ENCODE results near the gene FLOT1. TPM values are rescaled to one million over a fixed set of nuclear protein-coding genes. Genes with fewer than 3 reads are reported as not detected.
A peak's percentile ranks its signal among the peaks of the same experiment; 100 is the strongest.

Gene FLOT1
- total and polyA plus RNA-seq, 2 of the 13 experiments (the other 11 are each of a cell fraction or from before 2014, with no cell fraction given), result 82.3 to 130 TPM

DNA sequence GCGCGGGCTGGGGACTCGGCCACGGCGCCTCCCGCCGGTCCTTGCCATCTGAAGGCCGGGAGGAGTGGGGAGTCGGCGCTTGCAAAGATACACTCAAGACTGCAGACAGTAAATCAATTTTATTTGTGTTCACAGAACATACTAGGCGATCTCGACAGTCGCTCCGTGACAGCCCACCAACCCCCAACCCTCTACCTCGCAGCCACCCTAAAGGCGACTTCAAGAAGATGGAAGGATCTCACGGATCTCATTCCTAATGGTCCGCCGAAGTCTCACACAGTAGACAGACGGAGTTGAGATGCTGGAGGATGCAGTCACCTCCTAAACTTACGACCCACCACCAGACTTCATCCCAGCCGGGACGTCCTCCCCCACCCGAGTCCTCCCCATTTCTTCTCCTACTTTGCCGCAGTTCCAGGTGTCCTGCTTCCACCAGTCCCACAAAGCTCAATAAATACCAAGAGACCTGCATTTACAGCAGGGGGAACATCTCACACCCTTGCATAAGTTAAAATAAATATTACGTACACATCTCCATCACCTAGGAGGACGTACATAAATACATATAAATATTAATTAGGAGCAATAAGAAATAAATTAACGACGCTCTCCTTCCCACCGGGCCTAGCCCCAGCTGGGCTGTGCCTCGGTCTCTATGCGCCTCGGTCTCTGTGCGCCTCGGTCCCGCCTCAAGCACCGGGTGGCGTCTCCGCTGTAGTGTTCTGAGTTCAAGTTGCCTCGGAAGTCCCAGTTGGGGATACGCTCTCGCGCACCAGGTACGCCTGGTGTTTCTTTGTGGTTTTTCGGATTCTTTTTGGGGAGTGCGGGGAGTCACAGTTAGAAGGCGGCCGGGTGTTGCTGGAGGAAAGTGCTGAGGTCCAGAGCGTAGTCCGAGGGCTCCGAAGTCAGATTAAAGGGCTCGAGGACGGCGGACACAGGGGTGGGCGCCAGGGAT, 889 bp upstream of the FLOT1 start (continued):
- TF ChIP-seq SIX1 (CRISPR knock-in tag; IDR thresholded peaks at IDR 0.05; ENCODE audit: borderline replicate concordance) (no peak; the same call in 1 of the 2 replicates), SAFB2 (CRISPR knock-in tag; IDR thresholded peaks at IDR 0.05; ENCODE audit: borderline replicate concordance, low read depth) (no peak), ATF2 (CRISPR knock-in tag; IDR thresholded peaks at IDR 0.05) (0 out of 2 replicates have a peak, but pooled peaks have one; percentile 3), ZSCAN22 (CRISPR knock-in tag; IDR thresholded peaks at IDR 0.05) (peak; percentile 39; the same call in 1 of the 2 replicates), EED (CRISPR knock-in tag; IDR thresholded peaks at IDR 0.05) (no peak), TBL1XR1 (IDR thresholded peaks at IDR 0.05; ENCODE audit: borderline replicate concordance, low read length, partially characterized antibody) (no peak), FOXO4 (CRISPR knock-in tag; conservative IDR thresholded peaks at IDR 0.05) (no peak), ZNF615 (CRISPR knock-in tag; IDR thresholded peaks at IDR 0.05; ENCODE audit: borderline replicate concordance) (no peak), SMAD1 (CRISPR knock-in tag; IDR thresholded peaks at IDR 0.05; ENCODE audit: borderline replicate concordance, low read depth) (no peak), ZNF333 (CRISPR knock-in tag; IDR thresholded peaks at IDR 0.05; ENCODE audit: borderline replicate concordance) (no peak), ZNF616 (CRISPR knock-in tag; IDR thresholded peaks at IDR 0.05; ENCODE audit: low read depth) (no peak; the same call in 1 of the 2 replicates), PHF5A (CRISPR knock-in tag; IDR thresholded peaks at IDR 0.05; ENCODE audit: low read depth, unreplicated experiment) (peak; percentile 23), TAF1 (CRISPR knock-in tag; IDR thresholded peaks at IDR 0.05) (no peak)
- TF ChIP-seq, protein P1, sequence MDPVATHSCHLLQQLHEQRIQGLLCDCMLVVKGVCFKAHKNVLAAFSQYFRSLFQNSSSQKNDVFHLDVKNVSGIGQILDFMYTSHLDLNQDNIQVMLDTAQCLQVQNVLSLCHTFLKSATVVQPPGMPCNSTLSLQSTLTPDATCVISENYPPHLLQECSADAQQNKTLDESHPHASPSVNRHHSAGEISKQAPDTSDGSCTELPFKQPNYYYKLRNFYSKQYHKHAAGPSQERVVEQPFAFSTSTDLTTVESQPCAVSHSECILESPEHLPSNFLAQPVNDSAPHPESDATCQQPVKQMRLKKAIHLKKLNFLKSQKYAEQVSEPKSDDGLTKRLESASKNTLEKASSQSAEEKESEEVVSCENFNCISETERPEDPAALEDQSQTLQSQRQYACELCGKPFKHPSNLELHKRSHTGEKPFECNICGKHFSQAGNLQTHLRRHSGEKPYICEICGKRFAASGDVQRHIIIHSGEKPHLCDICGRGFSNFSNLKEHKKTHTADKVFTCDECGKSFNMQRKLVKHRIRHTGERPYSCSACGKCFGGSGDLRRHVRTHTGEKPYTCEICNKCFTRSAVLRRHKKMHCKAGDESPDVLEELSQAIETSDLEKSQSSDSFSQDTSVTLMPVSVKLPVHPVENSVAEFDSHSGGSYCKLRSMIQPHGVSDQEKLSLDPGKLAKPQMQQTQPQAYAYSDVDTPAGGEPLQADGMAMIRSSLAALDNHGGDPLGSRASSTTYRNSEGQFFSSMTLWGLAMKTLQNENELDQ (CRISPR knock-in tag; IDR thresholded peaks at IDR 0.05; ENCODE audit: borderline replicate concordance), result no peak
- TF ChIP-seq, protein P2, sequence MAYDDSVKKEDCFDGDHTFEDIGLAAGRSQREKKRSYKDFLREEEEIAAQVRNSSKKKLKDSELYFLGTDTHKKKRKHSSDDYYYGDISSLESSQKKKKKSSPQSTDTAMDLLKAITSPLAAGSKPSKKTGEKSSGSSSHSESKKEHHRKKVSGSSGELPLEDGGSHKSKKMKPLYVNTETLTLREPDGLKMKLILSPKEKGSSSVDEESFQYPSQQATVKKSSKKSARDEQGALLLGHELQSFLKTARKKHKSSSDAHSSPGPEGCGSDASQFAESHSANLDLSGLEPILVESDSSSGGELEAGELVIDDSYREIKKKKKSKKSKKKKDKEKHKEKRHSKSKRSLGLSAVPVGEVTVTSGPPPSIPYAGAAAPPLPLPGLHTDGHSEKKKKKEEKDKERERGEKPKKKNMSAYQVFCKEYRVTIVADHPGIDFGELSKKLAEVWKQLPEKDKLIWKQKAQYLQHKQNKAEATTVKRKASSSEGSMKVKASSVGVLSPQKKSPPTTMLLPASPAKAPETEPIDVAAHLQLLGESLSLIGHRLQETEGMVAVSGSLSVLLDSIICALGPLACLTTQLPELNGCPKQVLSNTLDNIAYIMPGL (CRISPR knock-in tag; IDR thresholded peaks at IDR 0.05; ENCODE audit: borderline replicate concordance in 1 of 2, low read depth in 1 of 2), result no peak; a peak in 1 of 4 replicates
- TF ChIP-seq, protein P3, sequence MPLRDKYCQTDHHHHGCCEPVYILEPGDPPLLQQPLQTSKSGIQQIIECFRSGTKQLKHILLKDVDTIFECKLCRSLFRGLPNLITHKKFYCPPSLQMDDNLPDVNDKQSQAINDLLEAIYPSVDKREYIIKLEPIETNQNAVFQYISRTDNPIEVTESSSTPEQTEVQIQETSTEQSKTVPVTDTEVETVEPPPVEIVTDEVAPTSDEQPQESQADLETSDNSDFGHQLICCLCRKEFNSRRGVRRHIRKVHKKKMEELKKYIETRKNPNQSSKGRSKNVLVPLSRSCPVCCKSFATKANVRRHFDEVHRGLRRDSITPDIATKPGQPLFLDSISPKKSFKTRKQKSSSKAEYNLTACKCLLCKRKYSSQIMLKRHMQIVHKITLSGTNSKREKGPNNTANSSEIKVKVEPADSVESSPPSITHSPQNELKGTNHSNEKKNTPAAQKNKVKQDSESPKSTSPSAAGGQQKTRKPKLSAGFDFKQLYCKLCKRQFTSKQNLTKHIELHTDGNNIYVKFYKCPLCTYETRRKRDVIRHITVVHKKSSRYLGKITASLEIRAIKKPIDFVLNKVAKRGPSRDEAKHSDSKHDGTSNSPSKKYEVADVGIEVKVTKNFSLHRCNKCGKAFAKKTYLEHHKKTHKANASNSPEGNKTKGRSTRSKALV (CRISPR knock-in tag; IDR thresholded peaks at IDR 0.05), result peak; percentile 22; the same call in 1 of the 2 replicates
